ENCODE measurements around the gene WWP2.

Gene WWP2

GRCh38 chr16:69839240-69839688 lies 77.1 kb downstream of the WWP2 start:
- no peak for TF ChIP-seq CTCF (IDR thresholded peaks at IDR 0.05; ENCODE audit: low read depth, low read length, missing control alignments)
- H3K4me3 ChIP-seq (replicated peaks; ENCODE audit: low read depth, low read length), result no peak overlapping the region
- no peak for DNase-seq (ENCODE audit: extremely low read depth, low read depth)

- H3K4me3 ChIP-seq (replicated peaks; ENCODE audit: low read depth, low read length), result no peak overlapping the region
- no peak for DNase-seq (ENCODE audit: extremely low read depth, low read depth)
- TF ChIP-seq CTCF (IDR thresholded peaks at IDR 0.05; ENCODE audit: low read depth, low read length, missing control alignments), result no peak
Measured at GRCh38 chr16:69839798-69840409, 77.8 kb downstream of the WWP2 start.

DNA sequence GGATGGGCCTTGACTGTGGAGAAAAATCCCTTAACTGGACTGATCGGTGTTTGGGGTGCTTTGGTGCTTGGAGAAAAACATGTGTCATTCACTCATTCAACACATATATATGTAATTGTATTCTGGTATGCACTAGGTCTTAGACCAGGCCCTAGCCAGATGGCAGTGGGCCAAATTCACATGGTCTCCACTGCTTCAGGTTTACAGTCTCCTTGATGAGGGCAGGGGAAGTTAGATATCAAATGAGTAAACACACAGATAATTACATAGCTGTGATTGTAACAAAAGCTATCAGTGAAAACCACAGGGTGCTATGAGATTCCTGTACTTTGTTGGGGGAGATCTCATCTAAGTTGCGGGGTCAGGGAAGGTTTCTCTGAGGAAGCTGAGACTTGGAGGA lies 78.8 kb downstream of the WWP2 start:
- TF ChIP-seq CTCF (IDR thresholded peaks at IDR 0.05; ENCODE audit: low read depth, low read length, missing control alignments), result no peak
- DNase-seq (ENCODE audit: extremely low read depth, low read depth), result no peak
- no peak overlapping the region for H3K4me3 ChIP-seq (replicated peaks; ENCODE audit: low read depth, low read length)

GRCh38 chr16:69844441-69844840 lies 82.3 kb downstream of the WWP2 start:
- TF ChIP-seq CTCF (IDR thresholded peaks at IDR 0.05; ENCODE audit: low read depth, low read length, missing control alignments), result no peak
- H3K4me3 ChIP-seq (replicated peaks; ENCODE audit: low read depth, low read length), result no peak overlapping the region
- DNase-seq (ENCODE audit: extremely low read depth, low read depth), result no peak

GRCh38 chr16:69845181-69845580 lies 83.0 kb downstream of the WWP2 start:
- DNase-seq (ENCODE audit: extremely low read depth, low read depth), result no peak
- TF ChIP-seq CTCF (IDR thresholded peaks at IDR 0.05; ENCODE audit: low read depth, low read length, missing control alignments), result no peak
- H3K4me3 ChIP-seq (replicated peaks; ENCODE audit: low read depth, low read length), result no peak overlapping the region

DNA sequence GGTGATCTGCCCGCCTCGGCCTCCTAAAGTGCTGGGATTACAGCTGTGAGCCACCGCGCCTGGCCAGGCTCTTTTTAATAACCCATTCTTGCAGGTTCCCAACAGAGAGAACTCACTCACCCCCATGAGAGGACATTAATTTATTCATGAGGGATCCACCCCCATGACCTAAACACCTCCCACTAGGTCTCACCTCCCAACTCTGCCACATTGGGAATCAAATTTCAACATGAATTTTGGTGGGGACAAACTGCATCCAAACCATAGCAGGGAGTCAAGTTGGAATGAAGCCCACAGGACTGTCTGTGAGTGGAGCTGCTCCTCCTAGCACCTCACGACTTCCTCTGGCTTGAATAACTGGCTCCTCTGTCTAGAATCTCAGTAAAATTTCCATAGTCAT lies 85.5 kb downstream of the WWP2 start:
- no peak overlapping the region for H3K4me3 ChIP-seq (replicated peaks; ENCODE audit: low read depth, low read length)
- DNase-seq (ENCODE audit: extremely low read depth, low read depth), result no peak
- TF ChIP-seq CTCF (IDR thresholded peaks at IDR 0.05; ENCODE audit: low read depth, low read length, missing control alignments), result no peak

Measured in HFF-Myc (cell line).